ENCODE measurements around the gene CMTM6. TPM values are rescaled to one million over a fixed set of nuclear protein-coding genes. Genes with fewer than 3 reads are reported as not detected.
"Not testable (repeated sequence)": the region's sequence is repeated elsewhere in the genome, so short reads cannot be mapped to it uniquely, and the experiment has no call there.

The CMTM6 gene
- total RNA-seq, 1 donor = 119 TPM

DNA sequence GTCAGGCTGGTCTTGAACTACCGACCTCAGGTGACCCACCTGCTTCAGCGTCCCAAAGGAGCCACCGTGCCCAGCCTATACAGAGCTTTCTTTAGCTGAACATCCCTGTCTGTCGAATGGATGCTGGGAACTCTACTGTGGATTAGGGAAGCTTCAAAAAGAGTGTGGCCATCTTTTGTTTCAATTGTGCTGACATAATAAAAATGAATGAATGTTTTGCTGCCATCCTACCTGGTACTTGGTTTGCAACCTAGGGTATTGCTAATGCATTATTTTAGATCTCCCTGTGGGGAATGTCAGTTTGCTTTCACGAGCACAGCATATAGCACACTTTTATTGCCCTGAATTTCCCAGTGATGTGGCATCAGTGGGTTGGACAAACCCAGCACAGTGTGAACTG is 32.3 kb downstream of the CMTM6 start:
- DNase-seq (ENCODE audit: low read depth) = no peak
- TF ChIP-seq, protein P1, sequence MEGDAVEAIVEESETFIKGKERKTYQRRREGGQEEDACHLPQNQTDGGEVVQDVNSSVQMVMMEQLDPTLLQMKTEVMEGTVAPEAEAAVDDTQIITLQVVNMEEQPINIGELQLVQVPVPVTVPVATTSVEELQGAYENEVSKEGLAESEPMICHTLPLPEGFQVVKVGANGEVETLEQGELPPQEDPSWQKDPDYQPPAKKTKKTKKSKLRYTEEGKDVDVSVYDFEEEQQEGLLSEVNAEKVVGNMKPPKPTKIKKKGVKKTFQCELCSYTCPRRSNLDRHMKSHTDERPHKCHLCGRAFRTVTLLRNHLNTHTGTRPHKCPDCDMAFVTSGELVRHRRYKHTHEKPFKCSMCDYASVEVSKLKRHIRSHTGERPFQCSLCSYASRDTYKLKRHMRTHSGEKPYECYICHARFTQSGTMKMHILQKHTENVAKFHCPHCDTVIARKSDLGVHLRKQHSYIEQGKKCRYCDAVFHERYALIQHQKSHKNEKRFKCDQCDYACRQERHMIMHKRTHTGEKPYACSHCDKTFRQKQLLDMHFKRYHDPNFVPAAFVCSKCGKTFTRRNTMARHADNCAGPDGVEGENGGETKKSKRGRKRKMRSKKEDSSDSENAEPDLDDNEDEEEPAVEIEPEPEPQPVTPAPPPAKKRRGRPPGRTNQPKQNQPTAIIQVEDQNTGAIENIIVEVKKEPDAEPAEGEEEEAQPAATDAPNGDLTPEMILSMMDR (IDR thresholded peaks at IDR 0.05; ENCODE audit: insufficient read depth, low read depth, low read length) = no peak
- H3K4me3 ChIP-seq (ENCODE audit: low read depth, low read length) = no peak overlapping the region

DNA sequence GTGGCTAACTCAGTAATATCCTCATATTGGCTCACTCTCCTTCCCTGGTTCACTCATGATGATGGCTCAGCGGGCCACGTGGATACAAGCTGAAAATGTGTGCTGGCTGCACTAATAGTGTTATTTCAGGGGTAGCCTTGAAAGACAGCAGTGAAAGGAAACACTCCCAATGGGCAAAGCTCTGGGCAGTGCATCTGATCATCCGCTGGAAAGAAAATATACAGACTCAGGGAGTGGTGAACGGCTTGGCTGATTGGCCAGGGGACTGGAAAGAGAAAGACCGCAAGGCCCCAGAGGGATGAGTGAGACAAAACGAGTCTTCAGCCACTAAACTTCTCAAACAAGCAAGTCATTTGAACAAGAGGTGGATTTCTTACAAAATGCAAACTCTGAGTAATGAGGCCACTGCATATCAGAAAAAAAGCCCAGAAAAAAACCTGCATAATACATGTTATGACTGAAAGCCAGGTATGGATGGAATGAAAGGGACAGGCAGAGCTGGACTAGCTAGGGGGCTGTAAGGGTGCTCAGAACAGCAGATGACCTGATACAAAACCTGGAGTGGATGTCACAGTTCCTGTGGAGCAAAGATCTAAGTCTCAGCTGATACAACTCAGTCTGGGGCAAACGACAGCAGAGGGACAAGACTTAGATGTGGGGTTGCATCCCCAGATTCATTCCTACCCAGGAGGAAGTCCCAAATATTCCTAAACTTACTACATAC is 33.3 kb downstream of the CMTM6 start:
- no peak overlapping the region for H3K4me3 ChIP-seq (ENCODE audit: low read depth, low read length)
- DNase-seq (ENCODE audit: low read depth) = no peak
- TF ChIP-seq, protein P1 (IDR thresholded peaks at IDR 0.05; ENCODE audit: insufficient read depth, low read depth, low read length) = no peak

DNA sequence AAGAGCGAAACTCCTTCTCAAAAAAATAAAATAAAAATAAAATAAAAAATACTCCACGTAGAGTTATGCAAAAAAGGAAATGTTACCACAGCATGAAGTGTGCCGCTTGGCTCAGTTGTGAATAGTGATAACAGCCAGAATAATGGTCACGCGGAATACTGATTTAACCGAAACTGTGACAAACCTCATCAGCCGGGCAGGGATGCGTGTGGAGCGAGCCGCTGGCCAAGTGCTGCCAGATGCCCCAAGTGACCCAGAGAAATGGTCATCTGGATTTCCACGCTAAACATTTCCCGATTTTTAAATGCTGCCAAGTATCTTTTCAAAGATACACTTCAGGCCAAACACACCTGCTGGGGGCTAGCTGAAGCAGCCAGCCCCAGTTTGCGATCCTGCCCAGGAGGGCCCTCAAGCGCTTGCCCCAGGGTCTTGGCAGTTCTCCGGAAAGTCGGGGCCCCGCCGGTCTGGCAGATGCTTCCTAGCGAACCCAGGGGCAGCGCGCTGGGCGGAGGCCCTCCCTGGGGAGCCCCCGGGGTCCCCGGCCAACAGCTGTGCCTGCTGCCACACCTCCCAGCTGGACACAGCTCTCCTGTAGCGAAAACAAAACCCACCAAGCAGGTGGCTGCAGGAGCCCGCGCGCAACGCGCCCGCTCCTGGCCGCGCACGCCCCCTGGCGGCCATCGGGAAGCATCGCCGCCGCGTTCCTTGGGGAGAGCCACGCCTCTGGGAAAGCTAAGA is 35.1 kb downstream of the CMTM6 start:
- H3K4me3 ChIP-seq (ENCODE audit: low read depth, low read length) = peak overlapping the region; percentile 23
- peak; percentile 57 for DNase-seq (ENCODE audit: low read depth)
- TF ChIP-seq, protein P1 (IDR thresholded peaks at IDR 0.05; ENCODE audit: insufficient read depth, low read depth, low read length) = peak; percentile 97

DNA sequence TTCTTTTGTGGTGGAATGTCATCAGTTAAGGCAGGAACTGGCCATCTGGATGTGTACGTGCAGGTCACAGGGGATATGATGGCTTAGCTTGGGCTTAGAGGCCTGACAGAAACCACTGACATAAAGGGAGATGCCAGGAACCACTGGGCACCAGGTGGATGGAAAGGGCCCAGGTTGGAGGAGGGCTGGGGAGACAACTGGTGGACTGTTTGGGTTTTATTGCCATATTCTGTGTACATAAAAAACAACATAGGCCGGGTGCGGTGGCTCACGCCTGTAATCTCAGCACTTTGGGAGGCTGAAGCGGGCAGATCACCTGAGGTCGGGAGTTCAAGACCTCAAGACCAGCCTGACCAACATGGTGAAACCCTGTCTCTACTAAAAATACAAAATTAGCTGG is 35.8 kb downstream of the CMTM6 start:
- not testable (repeated sequence) for DNase-seq (ENCODE audit: low read depth); H3K4me3 ChIP-seq (ENCODE audit: low read depth, low read length)

DNA sequence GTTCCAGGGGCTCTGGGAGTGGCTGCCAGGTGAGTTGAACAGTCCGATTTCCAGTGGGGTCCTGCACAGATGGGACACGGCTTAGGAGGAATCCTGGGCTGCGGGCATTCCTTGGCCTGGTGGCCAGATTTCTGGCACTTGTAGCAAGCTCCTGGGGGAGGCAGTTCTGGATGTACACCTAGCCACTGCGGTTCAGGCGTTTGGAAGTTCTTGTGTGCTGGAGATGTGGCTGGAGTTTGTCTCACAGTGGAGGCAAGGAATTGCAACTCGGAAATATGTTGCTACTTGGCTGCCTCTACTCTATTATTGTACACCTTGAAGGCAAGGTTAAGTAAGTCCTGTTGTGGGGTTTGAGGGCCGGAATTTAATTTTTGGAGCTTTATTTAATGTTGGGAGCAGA is 37.9 kb downstream of the CMTM6 start:
- DNase-seq (ENCODE audit: low read depth); H3K4me3 ChIP-seq (ENCODE audit: low read depth, low read length): not testable (repeated sequence)

- peak; percentile 65 for DNase-seq (ENCODE audit: low read depth)
- H3K4me3 ChIP-seq (ENCODE audit: low read depth, low read length) = not testable (repeated sequence)
Measured at GRCh38 chr3:32463415-32463814, 39.2 kb downstream of the CMTM6 start.

DNA sequence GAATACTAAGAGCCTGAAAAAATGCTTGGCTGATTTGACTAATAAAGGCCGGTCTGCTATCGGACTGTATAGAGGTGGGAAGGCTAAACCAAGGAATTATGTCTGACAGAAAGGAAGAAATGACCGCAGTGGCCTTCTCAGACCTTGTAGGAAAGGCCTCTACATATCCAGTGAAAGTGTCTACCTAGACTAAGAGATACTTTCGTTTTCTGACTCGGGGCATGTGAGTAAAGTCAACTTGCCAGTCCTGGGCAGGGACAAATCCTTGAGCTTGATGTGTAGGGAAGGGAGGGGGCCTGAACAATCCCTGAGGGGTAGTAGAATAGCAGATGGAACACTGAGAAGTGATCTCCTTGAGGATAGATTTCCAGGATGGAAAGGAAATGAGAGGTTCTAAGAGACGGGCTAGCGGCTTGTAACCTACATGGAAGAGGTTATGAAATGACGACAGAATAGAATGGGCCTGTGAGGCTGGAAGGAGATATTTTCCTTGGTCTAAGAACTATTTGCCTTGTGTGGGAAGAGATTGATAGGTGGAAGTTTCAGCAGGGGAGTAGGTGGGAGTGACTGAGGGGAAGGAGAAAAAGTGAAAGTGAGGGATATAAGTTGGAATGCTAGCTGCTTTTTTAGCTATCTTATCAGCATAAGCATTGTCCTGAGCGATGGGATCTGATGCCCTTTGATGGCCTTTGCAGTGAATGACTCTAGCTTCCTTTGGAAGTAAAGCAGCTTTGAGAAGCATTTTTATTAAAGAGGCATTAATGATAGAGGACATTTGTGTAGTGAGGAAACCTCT is 40.3 kb downstream of the CMTM6 start:
- peak; percentile 32 for DNase-seq (ENCODE audit: low read depth)
- not testable (repeated sequence) for H3K4me3 ChIP-seq (ENCODE audit: low read depth, low read length)

- not testable (repeated sequence) for H3K4me3 ChIP-seq (ENCODE audit: low read depth, low read length)
- peak; percentile 54 for DNase-seq (ENCODE audit: low read depth)
Measured at GRCh38 chr3:32460817-32461496, 41.7 kb downstream of the CMTM6 start.

DNA sequence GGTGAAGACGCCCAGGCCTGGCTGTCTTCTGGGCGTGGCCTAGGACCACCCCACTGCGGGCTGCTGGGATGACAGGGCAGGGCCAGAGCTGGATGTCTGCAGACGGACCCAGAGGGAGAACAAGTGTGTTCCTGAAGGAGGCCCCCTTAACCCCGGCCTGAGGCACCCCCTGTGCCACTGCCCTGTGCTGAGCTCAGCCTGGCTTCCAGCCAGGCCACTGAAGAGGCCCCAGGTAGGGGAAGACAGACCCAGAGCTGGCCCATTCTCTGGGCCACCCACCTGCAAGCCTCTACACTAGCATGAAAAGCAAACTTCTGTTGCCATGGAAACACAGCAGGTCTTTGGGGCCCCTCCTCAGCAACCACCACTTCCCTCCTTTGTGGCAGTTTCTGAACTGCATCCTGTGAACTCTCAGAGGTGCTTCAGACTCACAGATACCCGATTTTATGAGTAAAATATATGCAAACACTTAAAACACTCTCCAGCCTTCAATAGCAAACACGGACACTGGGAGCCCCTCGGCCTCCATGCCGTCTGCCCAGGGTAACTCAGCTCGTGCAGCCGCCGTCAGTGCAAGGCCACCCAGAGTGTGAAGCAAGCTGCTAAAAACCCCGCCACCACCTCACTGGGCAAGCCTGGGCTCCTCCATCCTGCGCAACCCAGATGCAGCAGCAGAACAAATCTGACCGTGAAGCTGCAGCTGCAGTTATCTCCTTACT is 42.5 kb downstream of the CMTM6 start:
- no peak overlapping the region for H3K4me3 ChIP-seq (ENCODE audit: low read depth, low read length)
- TF ChIP-seq, protein P1 (IDR thresholded peaks at IDR 0.05; ENCODE audit: insufficient read depth, low read depth, low read length) = no peak
- no peak for DNase-seq (ENCODE audit: low read depth)
